ENCODE data around the gene WWOX.

GRCh38 chr16:78732696-78733095 lies 633.2 kb downstream of the WWOX start:
- TF ChIP-seq POLR2AphosphoS5 (IDR thresholded peaks at IDR 0.05) (no peak), CTCF (IDR thresholded peaks at IDR 0.05) (no peak)

Measured in gastroesophageal sphincter (tissue), 3 donors.